Central memory CD8-positive, alpha-beta T cell (primary cell): ENCODE results near the gene HOXD9.

Experiments used
- ATAC-seq: fragments of 150-1000 bp; cut with Tn5 transposase; replicated peaks from 2 replicates; pipeline ENCODE4 v1.10.0; 2022; ENCODE audit warnings: mild to moderate bottlenecking, moderate FRiP score, moderate number of reproducible peaks; ENCODE audit not compliant: poor library complexity, severe bottlenecking; ENCODE audit errors: extremely low read depth
- DNase-seq, 2 donors: peaks; one replicate each; pipeline ENCODE4 v3.0.0; 2021; ENCODE audit warnings: low spot score in 2 of 2
- H3K27ac Mint-ChIP-seq: one replicate; pipeline ENCODE4 v1.8.0; 2022; ENCODE audit warnings: low read depth, mild to moderate bottlenecking, moderate library complexity, mixed read lengths
- H3K27me3 Mint-ChIP-seq: one replicate; pipeline ENCODE4 v1.8.0; 2022; ENCODE audit warnings: mixed read lengths
- H3K36me3 Mint-ChIP-seq: one replicate; pipeline ENCODE4 v1.8.0; 2022; ENCODE audit warnings: mild to moderate bottlenecking, moderate library complexity, mixed read lengths; ENCODE audit not compliant: insufficient read depth
- H3K4me1 Mint-ChIP-seq: one replicate; pipeline ENCODE4 v1.8.0; 2022; ENCODE audit warnings: mixed read lengths
- H3K4me3 Mint-ChIP-seq: one replicate; pipeline ENCODE4 v1.8.0; 2022; ENCODE audit warnings: mild to moderate bottlenecking, moderate library complexity, mixed read lengths
- H3K9me3 Mint-ChIP-seq: one replicate; pipeline ENCODE4 v1.8.0; 2022; ENCODE audit warnings: mixed read lengths

The HOXD9 gene

GRCh38 chr2:176124110-176124946, 1.8 kb downstream of the HOXD9 start:
- H3K4me3 Mint-ChIP-seq, result no peak overlapping the region
- no peak overlapping the region for H3K27ac Mint-ChIP-seq
- peaks cover 27% of the 10 kb centered on the region for H3K36me3 Mint-ChIP-seq
- H3K4me1 Mint-ChIP-seq, result peaks cover 16% of the 10 kb centered on the region
- no peaks in the 10 kb centered on the region for H3K9me3 Mint-ChIP-seq
- ATAC-seq (no peak), DNase-seq (no peak)
- H3K27me3 Mint-ChIP-seq, result peaks cover 85% of the 10 kb centered on the region

- DNase-seq (no peak), ATAC-seq (no peak)
- Mint-ChIP-seq H3K9me3 (no peaks in the 10 kb centered on the region), H3K36me3 (peaks cover 27% of the 10 kb centered on the region), H3K4me3 (no peak overlapping the region), H3K27me3 (peaks cover 78% of the 10 kb centered on the region), H3K4me1 (peaks cover 16% of the 10 kb centered on the region), H3K27ac (no peak overlapping the region)
These were observed 2.6 kb downstream of the HOXD9 start for GRCh38 chr2:176124947-176125771.

GRCh38 chr2:176125772-176126054, 3.2 kb downstream of the HOXD9 start:
- DNase-seq, result no peak
- ATAC-seq, result no peak
- Mint-ChIP-seq H3K9me3 (no peaks in the 10 kb centered on the region), H3K27me3 (peaks cover 76% of the 10 kb centered on the region), H3K36me3 (peaks cover 30% of the 10 kb centered on the region), H3K4me1 (peaks cover 18% of the 10 kb centered on the region), H3K27ac (no peak overlapping the region), H3K4me3 (no peak overlapping the region)

- Mint-ChIP-seq H3K4me3 (peak overlapping the region; percentile 54), H3K36me3 (peaks cover 30% of the 10 kb centered on the region), H3K27ac (no peak overlapping the region), H3K4me1 (peaks cover 26% of the 10 kb centered on the region), H3K9me3 (no peaks in the 10 kb centered on the region), H3K27me3 (peaks cover 81% of the 10 kb centered on the region)
- DNase-seq, result peak; percentile 50 to 65
- no peak for ATAC-seq
These were observed 4.6 kb downstream of the HOXD9 start for GRCh38 chr2:176126929-176127773.

GRCh38 chr2:176127774-176128072, 5.2 kb downstream of the HOXD9 start:
- no peaks in the 10 kb centered on the region for H3K9me3 Mint-ChIP-seq
- H3K27me3 Mint-ChIP-seq, result peaks cover 87% of the 10 kb centered on the region
- ATAC-seq, result no peak
- DNase-seq, result no peak
- peak overlapping the region; percentile 60 for H3K27ac Mint-ChIP-seq
- peak overlapping the region; percentile 54 for H3K4me3 Mint-ChIP-seq
- peaks cover 34% of the 10 kb centered on the region for H3K36me3 Mint-ChIP-seq
- peaks cover 31% of the 10 kb centered on the region for H3K4me1 Mint-ChIP-seq

- DNase-seq, result no peak
- Mint-ChIP-seq H3K4me1 (peaks cover 31% of the 10 kb centered on the region), H3K27me3 (peaks cover 91% of the 10 kb centered on the region), H3K27ac (peak overlapping the region; percentile 60), H3K9me3 (no peaks in the 10 kb centered on the region), H3K36me3 (peaks cover 34% of the 10 kb centered on the region), H3K4me3 (peak overlapping the region; percentile 54)
- no peak for ATAC-seq
These were observed 5.9 kb downstream of the HOXD9 start for GRCh38 chr2:176128172-176128981.

- no peaks in the 10 kb centered on the region for H3K9me3 Mint-ChIP-seq
- H3K36me3 Mint-ChIP-seq, result peaks cover 30% of the 10 kb centered on the region
- H3K4me3 Mint-ChIP-seq, result peak within 1 kb of the TSS; percentile 69
- peaks cover 91% of the 10 kb centered on the region for H3K27me3 Mint-ChIP-seq
- H3K27ac Mint-ChIP-seq, result peak within 1 kb of the TSS; percentile 60
- ATAC-seq, result no peak
- no peak for DNase-seq
- peaks cover 31% of the 10 kb centered on the region for H3K4me1 Mint-ChIP-seq
These were observed 6.7 kb downstream of the HOXD9 start, which contains the start of gene HOXD8 for GRCh38 chr2:176128982-176129796. TSS of gene HOXD8 (plus strand) at chr2:176129705. CDS start at chr2:176130367, 662 bp downstream.

- Mint-ChIP-seq H3K4me1 (peaks cover 31% of the 10 kb centered on the region), H3K4me3 (peak overlapping the region; percentile 25), H3K27me3 (peaks cover 90% of the 10 kb centered on the region), H3K27ac (no peak overlapping the region), H3K36me3 (peaks cover 28% of the 10 kb centered on the region), H3K9me3 (no peaks in the 10 kb centered on the region)
- no peak for DNase-seq
- no peak for ATAC-seq
These were observed 7.3 kb downstream of the HOXD9 start for GRCh38 chr2:176129813-176130146.

- Mint-ChIP-seq H3K9me3 (no peaks in the 10 kb centered on the region), H3K36me3 (peaks cover 28% of the 10 kb centered on the region), H3K27me3 (peaks cover 90% of the 10 kb centered on the region), H3K4me3 (peak overlapping the region; percentile 69), H3K27ac (peak overlapping the region; percentile 55), H3K4me1 (peaks cover 34% of the 10 kb centered on the region)
- DNase-seq, result no peak
- ATAC-seq, result peak; percentile 22
These were observed 7.8 kb downstream of the HOXD9 start for GRCh38 chr2:176130147-176130956.

- peaks cover 40% of the 10 kb centered on the region for H3K4me1 Mint-ChIP-seq
- H3K9me3 Mint-ChIP-seq, result no peaks in the 10 kb centered on the region
- H3K36me3 Mint-ChIP-seq, result peaks cover 30% of the 10 kb centered on the region
- DNase-seq, result no peak
- ATAC-seq, result no peak
- peak overlapping the region; percentile 69 for H3K4me3 Mint-ChIP-seq
- peaks cover 90% of the 10 kb centered on the region for H3K27me3 Mint-ChIP-seq
- H3K27ac Mint-ChIP-seq, result peak overlapping the region; percentile 55
These were observed 8.7 kb downstream of the HOXD9 start for GRCh38 chr2:176130957-176131847.
